ENCODE results near the gene ORAI2. TPM values are rescaled to one million over a fixed set of nuclear protein-coding genes. Genes with fewer than 3 reads are reported as not detected.

The ORAI2 gene
- total and polyA plus RNA-seq, 2 of the 8 experiments (the other 6 are each of a cell fraction or from before 2014, with no cell fraction given), result 20.7 to 35.2 TPM

- POLR2A ChIA-PET (ENCODE audit: partially characterized antibody), result interaction anchor here (0.7 to 3.6 kb wide), 2 partner anchors 12 to 39 kb away, joined by 3 to 16 read pairs; no protein-coding TSS in a partner anchor
- WGBS, 2 experiments (ENCODE audit: extremely low coverage in 1 of 2, insufficient coverage in 1 of 2, insufficient read length in 1 of 2, insufficient replicate concordance in 2 of 2, low coverage in 1 of 2, low lambda C conversion rate in 2 of 2, missing lambda C conversion rate in 1 of 2), result 93% methylated on average over 10 of the region's 10 CpGs; no CpG with 5 or more reads in 1 of the 2 experiments
- CTCF ChIA-PET (ENCODE audit: partially characterized antibody), result interaction anchor here (1.2 to 1.8 kb wide), 4 partner anchors 16 to 31 kb away, joined by 4 to 9 read pairs (median 6); no protein-coding TSS in a partner anchor
Measured at GRCh38 chr7:102436118-102436517, 2.7 kb downstream of the ORAI2 start.

More at GRCh38 chr7:102436118-102436517, 2.7 kb downstream of the ORAI2 start:
- Histone ChIP-seq H3K23ac (ENCODE audit: insufficient read length) (no peak overlapping the region), H2BK12ac (ENCODE audit: low read depth, low read length) (no peak overlapping the region), H2BK120ac (replicated peaks; ENCODE audit: low read depth, low read length) (no peak overlapping the region), H3K27ac (ENCODE audit: low read depth, low read length) (no peak overlapping the region), H3K79me1 (ENCODE audit: low read depth, low read length) (no peaks in the 10 kb centered on the region), H2BK20ac (ENCODE audit: low read length) (no peak overlapping the region), H3K36me3 (ENCODE audit: control insufficient read depth in 2 of 4, insufficient read depth in 4 of 4, low read length in 3 of 4) (peaks cover 0 to 3% (median 0%) of the 10 kb centered on the region in 4 experiments; a peak in 1 of 8 replicates), H2BK15ac (ENCODE audit: low read length) (no peak overlapping the region), H4K5ac (ENCODE audit: insufficient read length, low read depth, low read length) (no peak overlapping the region), H3K4me3 (ENCODE audit: extremely low read depth in 1 of 4, insufficient read depth in 2 of 4, low read depth in 3 of 4, low read length in 4 of 4) (no peak overlapping the region), H3K9ac (replicated peaks in 1 of 4; ENCODE audit: extremely low read depth in 1 of 4, low read depth in 3 of 4, low read length in 3 of 4) (no peak overlapping the region), H3K4me1 (replicated peaks in 1 of 4; ENCODE audit: control insufficient read depth in 3 of 4, insufficient read depth in 4 of 4, low read length in 3 of 4) (peaks cover 0 to 8% (median 5%) of the 10 kb centered on the region in 4 experiments; a peak in 5 of 7 replicates), H4K20me1 (replicated peaks in 1 of 2; ENCODE audit: control insufficient read depth in 1 of 2, insufficient read depth in 2 of 2, low read length in 2 of 2) (peaks cover 0 to 3% of the 10 kb centered on the region in 2 experiments), H3K9me3 (ENCODE audit: insufficient read depth in 2 of 2, low read depth in 1 of 2, low read length in 1 of 2) (no peaks in the 10 kb centered on the region), H3K56ac (replicated peaks; ENCODE audit: insufficient read length, low read depth, low read length) (no peak overlapping the region), H3K14ac (ENCODE audit: insufficient read length) (no peak overlapping the region), H2BK5ac (ENCODE audit: low read depth, low read length) (no peak overlapping the region), H2AK5ac (ENCODE audit: low read depth, low read length) (no peak overlapping the region), H3K4ac (replicated peaks; ENCODE audit: insufficient read length, low read depth, low read length) (no peak overlapping the region), H3K23me2 (ENCODE audit: low read depth, low read length) (peaks cover 3% of the 10 kb centered on the region; the same call in 1 of the 2 replicates), H3K79me2 (ENCODE audit: control insufficient read depth in 1 of 2, insufficient read depth in 2 of 2, low read length in 2 of 2) (no peaks in the 10 kb centered on the region), H4K91ac (replicated peaks; ENCODE audit: insufficient read length, low read length) (no peak overlapping the region), H2AFZ (ENCODE audit: low read length) (no peak overlapping the region), H4K8ac (ENCODE audit: extremely low read depth, insufficient read depth, low read length) (no peak overlapping the region), H3K4me2 (ENCODE audit: insufficient read depth in 1 of 2, low read depth in 2 of 2, low read length in 2 of 2) (no peak overlapping the region), H3K18ac (ENCODE audit: extremely low read depth, low read length) (no peak overlapping the region), H3K27me3 (replicated peaks in 1 of 4; ENCODE audit: control insufficient read depth in 3 of 4, extremely low read depth in 1 of 4, insufficient read depth in 3 of 4, low read length in 3 of 4) (no peaks in the 10 kb centered on the region)
- no peak for DNase-seq (ENCODE audit: low read depth in 1 of 2, low spot score in 2 of 2)
- no peak for TF ChIP-seq POLR2AphosphoS5 (IDR thresholded peaks at IDR 0.05; ENCODE audit: low read depth, low read length)
- no peak for FAIRE-seq
